AG20443 (cell line): Measurements from ENCODE around the gene PFDN4.
A peak's percentile ranks its signal among the peaks of the same experiment; 100 is the strongest.

Source experiments
- DNase-seq: peaks from one replicate; pipeline ENCODE4 v3.0.0; 2012; ENCODE audit warnings: low spot score, mixed read lengths

Gene PFDN4, protein sequence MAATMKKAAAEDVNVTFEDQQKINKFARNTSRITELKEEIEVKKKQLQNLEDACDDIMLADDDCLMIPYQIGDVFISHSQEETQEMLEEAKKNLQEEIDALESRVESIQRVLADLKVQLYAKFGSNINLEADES

DNA sequence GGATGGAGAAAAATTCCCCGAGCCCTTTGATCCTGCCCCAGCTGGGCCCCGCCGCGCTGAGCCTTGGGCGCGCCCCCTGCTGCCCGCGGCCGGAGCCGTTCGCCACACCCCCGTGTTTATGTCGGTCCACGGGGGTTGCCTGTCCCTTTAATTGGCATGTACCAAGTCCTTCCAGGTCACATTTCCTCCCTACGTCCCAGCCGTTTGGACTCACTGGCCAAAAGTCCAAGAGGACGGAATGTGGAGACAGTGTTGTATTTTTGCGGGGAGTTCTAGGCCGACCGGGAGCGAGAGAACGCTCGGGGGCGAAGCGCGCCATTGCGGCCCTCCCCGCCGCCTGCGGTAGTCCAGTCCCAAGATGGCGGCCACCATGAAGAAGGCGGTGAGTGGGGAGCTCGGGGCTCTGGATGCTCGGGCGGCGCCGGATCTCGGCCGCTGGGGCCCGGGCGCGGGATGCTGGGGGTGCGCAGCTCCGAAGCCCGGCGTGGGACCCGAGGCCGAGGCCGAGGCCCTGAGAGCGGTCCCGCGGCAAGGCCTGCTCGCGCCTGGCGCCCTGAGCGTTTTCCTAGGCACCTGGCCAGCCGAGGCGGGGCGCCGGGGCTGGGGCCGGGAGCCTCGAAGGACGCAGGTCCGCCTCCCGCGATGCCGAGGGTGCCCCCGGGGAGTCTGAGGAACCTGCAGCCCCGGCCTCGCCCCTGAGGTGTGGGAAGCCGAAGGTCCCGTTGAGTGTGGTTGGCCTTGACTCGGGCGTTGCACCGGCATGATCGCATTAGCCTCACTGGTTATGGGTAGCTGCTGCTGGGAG is at the start of gene PFDN4:
TSS of gene PFDN4 (plus strand) at position 345 of the 805 bp plus-strand sequence. CDS start at position 359, 14 bp downstream.
- peak; percentile 97 for DNase-seq

DNA sequence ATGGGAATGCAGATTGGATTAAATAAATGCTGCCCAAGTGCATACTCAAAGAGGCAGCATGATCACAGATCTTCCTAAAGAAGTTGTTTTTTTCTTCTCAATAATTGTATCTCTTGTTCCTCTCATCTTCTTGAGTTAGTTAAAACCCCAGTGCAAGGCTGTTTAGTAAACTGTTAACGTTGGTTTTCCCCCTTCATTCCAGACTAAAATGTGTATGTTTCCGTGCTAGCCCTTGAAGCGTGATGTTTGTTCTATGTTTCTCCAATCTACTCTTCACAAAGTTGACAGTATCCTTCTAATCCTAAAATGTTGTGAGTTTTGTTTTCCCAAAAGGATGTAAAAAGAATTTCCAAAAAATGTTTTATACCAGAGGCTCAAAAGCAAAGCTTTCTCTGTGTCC is 49.7 kb upstream of the PFDN4 start:
- no peak for DNase-seq

DNA sequence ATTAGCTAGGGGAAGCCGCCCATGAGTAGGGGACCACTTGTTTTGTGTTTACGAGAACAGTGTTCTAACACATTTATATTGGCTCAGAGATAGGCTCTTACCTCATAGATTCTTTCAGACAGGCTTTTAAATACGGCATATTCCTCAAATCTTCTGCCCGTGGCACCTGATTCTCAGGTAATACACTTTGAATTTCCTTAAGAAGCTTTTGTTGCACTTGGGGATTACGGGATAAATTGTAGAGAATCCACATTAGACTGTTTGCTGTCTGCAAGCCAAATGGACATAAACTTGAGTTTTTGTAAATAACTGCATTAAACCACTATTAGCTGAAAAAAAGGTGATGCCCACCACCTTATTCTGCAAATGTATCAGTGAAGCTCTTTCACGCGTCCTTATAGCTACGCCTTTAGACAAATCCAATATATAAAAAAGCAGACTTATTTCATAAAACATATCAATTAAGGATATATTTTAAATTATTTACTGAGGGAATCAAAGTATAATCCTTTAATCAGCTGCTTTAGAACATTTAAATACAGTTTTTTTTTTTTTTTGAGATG is 49.0 kb upstream of the PFDN4 start:
- DNase-seq, result no peak

DNA sequence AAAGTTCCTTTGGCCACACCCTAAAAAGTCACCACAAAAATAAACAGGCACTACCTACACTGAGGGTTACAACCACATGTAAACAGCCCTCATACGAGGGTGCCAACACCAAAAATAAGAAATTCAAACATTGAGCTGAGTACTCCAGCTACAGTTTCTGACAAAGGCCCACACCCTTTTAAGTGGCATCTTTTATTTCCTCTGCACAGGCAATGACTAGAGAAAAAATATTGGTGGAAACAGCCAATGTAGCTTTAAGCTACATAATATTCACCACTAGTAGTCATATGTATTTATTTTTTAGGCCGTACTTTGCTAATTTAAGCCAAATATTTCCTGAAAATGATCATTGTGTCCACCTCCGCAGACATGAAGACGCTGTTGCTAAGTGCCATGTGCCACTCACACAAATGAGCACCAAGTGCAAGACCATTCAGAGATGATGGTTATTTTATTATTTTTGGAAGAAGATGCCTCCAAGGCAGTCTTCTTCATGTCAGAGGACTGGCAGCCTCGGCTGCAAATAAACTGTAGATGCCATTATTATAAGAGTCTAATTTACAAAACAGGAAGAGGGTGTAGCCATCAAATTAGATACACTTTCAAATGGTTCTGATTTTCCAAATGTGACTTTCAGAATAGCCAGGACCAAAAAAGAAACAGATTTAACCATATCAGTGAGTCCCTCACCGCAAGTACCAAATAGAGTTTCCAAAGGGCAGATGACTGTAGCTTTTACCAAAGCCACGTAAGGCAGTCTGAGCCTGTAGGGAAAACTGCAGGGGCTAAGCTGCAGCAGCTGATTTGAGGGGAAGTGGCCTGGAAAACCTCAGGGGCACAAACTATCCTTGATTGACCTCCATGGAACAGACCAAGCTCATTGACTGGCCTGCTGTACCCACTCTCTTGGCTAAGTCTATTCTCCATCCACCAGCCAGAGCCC is 47.6 kb upstream of the PFDN4 start:
- DNase-seq, result no peak

DNA sequence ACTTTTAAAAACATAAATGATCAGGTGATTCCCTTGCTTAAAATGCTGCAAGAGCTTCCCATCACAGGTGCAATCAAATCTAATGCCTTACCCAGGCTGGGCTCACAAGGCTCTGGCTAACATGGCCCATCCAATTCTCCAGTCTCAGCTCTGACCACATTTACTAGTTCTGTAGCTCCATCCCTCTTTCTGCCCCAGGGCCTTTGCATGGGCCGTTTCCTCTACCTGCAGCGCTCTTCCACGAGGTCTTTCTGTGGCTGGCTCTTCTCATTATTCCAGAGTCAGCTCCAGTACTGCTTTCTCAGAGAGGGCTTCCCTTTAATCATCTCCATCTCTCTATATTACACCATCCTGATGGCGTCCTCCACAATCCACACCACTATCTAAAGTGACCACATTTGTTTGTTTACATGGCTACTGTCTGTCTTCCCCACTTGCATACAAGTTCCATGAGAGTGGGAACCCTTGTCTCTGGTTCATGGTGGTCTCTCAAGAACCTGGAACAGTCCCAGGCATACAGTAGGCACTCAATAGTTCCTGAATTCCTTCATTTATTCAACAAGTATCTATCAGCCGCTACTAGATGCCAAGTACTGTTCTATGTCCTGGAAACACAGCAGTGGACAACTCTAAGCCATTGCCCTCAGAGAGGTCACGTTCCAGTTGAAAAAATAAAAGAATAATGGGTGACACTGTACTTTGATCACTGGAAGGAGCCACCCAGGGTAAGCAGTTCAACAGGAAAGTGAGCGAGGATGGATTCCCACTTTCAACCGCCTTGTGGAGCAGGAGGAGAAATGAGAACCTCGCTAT is 46.7 kb upstream of the PFDN4 start:
- no peak for DNase-seq

DNA sequence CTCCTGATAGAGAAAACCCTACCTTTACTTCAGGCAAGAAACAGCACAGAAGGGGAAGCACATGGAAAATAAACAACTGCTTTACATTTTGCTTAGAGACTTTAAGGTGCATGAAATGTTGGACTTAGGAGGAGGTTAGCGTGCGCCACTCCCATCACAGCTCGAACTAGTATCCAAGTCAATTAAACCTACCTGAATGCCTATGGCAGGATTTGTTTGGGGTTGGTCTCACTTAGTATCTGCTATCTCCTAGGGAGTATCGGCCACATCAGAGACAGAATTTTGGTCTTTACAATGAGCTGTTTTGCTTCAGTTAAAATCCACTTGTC is 46.1 kb upstream of the PFDN4 start:
- DNase-seq, result no peak

DNA sequence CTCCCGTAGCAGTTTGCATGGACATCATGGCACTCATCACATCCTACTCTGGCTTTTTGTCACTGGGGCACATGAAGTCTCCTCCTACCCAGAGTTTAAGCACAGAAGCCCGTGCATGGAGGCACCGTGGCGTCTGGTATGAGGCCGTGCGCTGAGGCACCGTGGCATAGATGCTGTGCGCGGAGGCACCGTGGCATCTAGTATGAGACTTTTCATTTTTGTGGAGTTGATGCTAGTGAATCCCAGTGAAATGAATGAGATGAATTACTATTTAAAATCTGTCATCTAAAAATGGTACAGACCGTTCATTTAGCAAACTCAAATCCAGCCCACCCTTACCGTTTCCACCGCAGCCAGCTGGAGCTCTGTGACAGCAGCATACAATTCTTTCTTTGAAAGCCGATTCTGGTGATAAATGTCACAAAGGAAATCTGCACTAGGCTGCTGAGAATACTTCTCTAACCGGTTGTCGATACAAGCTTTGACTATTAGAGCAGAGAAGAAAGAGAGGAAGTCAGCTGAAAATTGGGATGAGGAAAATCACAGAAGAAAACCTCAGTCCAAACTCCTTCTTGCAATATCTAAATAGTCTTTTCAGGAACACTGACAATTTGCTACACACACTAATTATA is 45.4 kb upstream of the PFDN4 start:
- no peak for DNase-seq

DNA sequence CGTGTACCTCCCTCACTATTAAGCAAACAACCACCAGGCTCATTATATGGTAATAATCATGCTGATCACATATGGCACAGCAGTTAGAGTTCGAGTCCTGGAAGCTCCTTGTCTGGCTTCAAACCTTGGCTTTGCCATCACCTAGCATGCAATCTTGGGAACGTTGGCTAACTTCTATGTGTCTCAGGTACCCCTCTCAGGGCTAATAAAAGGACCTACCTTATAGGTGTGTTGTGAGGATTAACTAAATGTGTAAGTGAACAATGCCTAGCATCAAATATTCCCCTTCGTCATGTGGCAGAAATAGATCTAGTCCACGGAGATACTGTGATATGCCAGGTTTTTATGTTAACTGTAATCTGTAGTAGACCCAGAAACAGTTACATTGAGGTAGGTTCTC is 44.5 kb upstream of the PFDN4 start:
- no peak for DNase-seq

DNA sequence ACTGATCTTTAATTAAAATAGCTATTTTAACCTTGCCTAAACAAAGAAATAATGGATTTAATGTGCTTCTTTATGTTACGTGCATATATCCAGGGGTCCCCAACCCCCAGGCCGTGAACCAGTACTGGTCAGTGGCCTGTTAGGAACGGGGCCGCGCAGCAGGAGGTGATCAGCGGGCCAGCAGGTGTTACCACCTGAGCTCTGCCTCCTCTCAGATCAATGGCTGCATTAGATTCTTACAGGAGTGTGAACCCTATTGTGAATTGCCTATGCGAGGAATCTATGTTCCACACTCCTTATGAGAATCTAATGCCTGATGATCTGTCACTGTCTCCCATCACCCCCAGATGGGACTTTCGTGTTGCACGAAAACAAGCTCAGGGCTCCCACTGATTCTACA is 42.9 kb upstream of the PFDN4 start:
- no peak for DNase-seq

DNA sequence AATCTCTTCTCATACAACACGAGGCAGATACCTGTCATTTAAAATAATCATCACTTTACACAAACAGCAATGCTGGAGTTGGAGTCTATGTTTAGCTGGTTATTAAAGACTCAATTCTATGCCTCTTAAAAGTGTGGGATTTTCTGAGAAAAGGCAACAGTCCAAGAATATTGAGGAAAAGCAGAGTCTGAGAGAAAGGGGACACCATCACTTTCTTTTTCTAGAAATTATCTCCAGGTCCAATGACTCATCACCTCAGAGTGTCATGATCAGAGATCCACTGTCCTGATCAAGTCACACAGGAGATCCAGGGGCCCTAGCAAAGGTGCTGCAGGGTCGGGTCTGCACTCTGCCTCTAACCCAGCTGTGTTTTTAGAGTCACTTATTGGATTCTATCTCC is 42.1 kb upstream of the PFDN4 start:
- DNase-seq, result no peak

DNA sequence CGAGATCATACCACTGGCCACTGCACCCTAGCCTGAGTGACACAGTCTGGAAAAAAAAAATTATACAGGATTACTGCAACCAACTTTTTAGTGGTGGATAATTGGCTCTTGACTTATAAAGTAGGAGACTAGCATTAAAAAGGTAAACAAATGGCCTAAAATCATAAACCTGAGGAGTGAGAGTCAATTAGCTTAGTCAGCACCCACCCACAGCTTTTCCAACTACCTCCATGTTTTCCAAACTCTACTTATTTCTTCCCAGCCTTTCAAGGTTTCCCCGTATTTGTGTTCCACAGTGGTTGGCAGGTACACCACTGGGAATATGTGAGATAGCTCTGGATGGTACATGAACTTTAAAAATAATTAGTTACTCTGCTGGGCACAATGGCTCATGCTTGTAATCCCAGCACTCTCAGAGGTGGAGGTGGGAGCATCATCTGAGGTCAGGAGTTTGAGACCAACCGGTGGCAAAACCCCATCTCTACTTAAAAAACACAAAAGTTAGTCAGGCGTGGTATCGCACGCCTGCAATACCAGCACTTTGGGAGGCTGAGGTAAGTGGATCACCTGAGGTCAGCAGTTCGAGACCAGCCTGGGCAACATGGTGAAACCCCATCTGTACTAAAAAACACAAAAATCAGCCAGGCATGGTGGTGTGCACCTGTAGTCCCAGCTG is 40.8 kb upstream of the PFDN4 start:
- DNase-seq, result no peak

DNA sequence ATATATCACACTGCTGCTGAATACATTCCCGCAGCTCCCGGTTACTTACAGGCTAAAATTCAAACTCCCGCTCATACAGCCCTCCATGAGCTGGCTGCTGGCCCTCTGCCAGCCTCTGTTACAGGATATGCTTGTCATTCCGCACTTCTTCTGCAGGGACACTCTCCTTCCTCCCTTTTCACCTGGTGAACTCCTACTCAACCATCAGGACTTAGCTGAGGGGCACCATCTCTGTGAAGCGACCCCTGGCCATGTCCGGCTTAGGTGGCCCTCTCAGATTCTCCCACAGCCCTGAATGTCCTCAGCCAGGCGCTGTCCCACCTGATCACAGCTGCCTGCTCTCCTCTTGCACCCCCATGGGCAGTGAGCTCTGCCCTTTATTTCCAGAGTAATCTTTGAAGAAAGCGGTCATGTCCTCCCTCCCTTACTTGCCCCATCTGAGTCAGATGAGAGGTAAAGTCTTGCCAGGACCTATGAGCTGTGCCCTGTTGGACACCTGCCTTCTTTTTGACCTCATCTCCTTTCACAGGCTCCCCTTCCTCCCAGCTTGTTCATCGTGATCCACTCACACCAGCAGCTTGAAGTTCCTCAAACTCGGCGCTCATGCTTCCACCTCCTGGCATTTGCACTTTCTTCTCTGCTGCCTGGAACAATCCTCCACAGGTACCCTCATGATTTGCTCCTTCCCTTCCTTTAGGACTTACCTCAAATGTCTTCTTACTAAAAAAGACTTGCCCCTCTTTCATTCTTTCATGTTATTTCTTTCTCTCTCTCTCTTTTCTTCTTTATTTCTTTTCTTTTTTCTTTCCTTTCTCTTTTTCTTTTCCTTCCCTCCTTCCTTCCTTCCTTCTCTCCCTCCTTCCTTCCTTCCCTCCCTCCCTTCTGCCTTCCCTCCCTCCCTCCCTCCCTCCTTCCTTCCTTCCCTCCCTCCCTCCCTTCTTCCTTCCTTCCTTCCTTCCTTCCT is 39.7 kb upstream of the PFDN4 start:
- DNase-seq, result no peak

DNA sequence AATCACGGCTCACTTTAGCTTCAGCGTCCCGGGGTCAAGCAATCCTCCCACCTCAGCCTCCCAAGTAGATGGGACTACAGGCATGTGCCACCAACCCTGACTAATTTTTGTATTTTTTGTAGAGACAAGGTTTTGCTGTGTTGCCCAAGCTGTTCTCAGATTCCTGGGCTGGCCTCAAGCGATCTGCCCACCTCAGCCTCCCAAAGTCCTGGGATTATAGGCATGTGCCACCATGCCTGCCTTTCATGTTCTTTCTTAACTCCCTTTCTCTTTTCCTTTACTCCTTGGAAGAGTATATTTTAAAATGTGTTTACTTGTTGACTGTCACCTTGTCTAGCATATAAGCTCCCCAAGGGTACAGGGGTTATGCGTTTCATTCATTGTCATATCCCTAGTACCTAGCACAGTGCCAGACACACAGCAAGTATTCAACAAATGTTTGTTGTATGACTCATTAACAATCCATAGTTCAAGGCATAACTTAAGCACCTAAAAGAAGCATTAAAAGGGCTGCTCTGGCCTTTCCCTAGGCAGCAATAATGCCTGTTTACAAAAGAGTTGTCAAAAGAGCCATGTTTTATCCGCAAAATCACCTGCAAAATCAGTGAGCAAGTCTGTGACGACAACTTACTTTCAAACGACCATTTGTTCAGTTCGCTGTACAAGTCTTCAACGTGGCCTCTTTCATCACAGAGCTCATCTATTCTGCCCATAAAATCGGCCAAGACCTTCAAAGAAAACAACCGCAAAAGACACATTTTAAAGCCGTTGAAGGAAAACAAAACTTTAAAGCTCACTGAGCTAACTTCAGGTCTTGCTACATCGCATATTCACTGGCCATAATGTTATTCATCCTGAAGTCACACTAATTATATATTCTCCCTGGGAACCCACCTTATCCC is 38.7 kb upstream of the PFDN4 start:
- no peak for DNase-seq

DNA sequence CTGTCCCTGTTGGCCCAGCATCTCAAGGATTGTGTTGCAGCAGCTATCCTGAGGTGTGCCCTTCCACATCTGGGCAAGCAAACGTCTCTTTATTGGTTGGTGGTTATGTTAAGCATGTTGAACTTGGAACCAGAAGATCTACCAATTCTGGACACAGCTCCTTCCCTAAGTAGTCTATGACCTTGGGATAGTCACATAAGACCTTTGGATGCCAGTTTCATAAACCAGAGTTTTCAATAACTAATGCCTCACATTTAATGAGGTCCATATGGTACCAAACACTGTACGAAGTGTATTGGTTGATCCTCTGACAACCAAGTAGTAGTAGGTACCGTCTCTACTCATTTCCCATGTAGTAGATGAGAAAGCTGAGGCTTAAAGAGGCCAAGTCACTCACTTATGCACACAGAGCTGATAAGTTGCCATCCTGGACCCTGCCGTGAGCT is 37.8 kb upstream of the PFDN4 start:
- DNase-seq, result no peak

DNA sequence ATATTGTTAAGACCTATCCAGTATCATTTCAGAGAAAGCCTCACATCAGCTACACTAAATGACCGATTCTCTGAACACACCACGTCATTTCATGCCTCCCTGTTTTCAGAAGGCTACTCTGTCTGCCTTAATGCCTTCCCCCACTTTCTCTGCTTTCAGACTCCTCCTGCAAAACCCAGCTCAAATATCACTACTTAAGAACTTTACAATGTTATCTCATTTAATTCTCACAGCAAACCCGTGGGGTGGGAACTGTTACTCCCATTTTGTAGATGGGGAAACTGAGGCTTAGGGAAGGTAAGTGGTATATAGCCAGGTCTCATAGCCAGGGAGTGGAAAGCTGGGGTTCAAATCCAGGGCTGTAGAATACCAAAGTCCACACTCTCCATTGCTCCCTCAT is 36.9 kb upstream of the PFDN4 start:
- DNase-seq, result no peak

DNA sequence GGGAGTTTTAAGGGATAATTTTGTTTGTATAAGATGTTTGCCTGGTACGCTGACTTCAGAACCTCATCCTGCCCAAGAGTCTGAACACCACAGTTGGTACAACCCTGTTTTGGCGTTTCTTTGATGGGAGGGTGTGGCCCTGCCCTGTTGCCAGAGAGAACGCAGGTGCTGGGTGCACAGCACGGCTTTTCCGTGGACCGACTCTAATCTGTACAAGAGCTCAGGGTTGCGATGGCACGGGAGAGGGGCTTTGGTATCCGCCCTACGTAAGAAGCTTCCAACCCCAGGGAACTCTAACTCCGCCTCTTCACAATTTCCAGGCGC is 35.4 kb upstream of the PFDN4 start:
- no peak for DNase-seq

DNA sequence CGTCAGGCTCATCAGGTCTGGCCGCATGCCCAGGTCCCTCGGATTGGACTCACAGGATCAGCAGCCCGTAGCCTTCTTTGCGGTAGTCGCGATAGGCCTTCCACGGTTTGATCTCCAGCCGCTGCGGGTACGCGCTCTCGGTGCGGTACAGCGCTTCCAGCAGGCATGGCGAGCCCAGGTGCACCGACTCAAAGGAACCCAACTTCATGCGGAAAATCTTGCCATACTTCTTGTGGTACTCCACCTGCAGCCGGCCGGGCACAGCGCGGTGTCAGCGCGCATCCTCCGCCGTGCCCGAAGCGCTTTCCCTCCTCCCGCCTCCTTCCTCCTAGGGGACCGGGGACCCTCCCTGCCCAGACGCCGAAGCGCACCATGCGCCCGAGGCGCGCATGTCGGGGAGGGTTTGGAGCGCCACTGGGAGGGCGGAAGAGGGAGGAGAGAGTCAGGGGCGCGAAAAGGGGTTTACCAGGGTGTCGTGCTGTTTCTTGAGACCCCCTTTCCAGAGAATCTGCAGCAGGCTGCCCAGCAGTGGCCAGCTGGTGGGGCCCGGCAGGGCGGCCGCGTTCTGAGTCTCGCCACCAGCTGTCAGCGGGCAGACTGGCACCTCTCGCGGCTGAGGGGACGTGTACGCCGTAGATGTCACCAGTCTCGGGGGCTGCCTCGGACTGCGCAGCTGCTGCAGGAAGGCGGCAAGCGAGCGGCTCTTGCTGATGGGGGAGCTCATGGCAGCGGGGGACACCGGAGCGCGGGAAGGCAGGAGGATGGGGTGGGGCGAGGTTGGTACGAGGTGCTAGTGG is 34.8 kb upstream of the PFDN4 start:
- DNase-seq, result peak; percentile 21
